Heart left ventricle (tissue), 16 donors: ENCODE data around the gene EXOC3L4. TPM values are rescaled to one million over a fixed set of nuclear protein-coding genes. Genes with fewer than 3 reads are reported as not detected.

Source experiments
- ATAC-seq, 4 donors: fragments of 200-7000 bp; cut with Tn5 transposase; one replicate each; pipeline ENCODE4 v1.9.1; 2020 to 2022; ENCODE audit warnings: moderate library complexity in 4 of 4, mild to moderate bottlenecking in 3 of 4, moderate number of reproducible peaks in 1 of 4
- DNase-seq, 5 donors: peaks; one replicate each; pipeline ENCODE4 v3.0.0-alpha.2; 2020
- H3K27ac ChIP-seq, 12 donors: fragments of 200-600 bp; sonication (generic) in 4 of 12; one replicate each; pipeline versions ENCODE4 v1.5.0 to v1.8.0; 2016 to 2022; ENCODE audit warnings: mild to moderate bottlenecking in 2 of 12
- H3K27me3 ChIP-seq, 9 donors: fragments of 200-600 bp; sonication (generic) in 2 of 9; one replicate each; pipeline versions ENCODE4 v1.5.1 to v1.8.0; 2016 to 2022; ENCODE audit warnings: mild to moderate bottlenecking in 3 of 9
- H3K36me3 ChIP-seq, 9 donors: fragments of 200-600 bp; sonication (generic) in 2 of 9; one replicate each; pipeline versions ENCODE4 v1.5.0 to v1.8.0; 2018 to 2022; ENCODE audit warnings: mild to moderate bottlenecking in 2 of 9
- H3K4me1 ChIP-seq, 12 donors: fragments of 200-600 bp; sonication (generic) in 4 of 12; one replicate each; pipeline versions ENCODE4 v1.5.0 to v1.8.0; 2016 to 2022; ENCODE audit warnings: mild to moderate bottlenecking in 3 of 12
- H3K4me3 ChIP-seq, 12 donors: fragments of 200-600 bp; sonication (generic) in 4 of 12; one replicate each; pipeline versions ENCODE4 v1.5.0 to v1.8.0; 2017 to 2022; ENCODE audit warnings: mild to moderate bottlenecking in 9 of 12, moderate library complexity in 4 of 12
- H3K9me3 ChIP-seq, 12 donors: fragments of 200-600 bp; sonication (generic) in 4 of 12; one replicate each; pipeline versions ENCODE4 v1.5.0 to v1.8.0; 2016 to 2022; ENCODE audit warnings: mild to moderate bottlenecking in 1 of 12
- POLR2A ChIP-seq, 2 donors: fragments of 450-650 bp; IDR thresholded peaks; one replicate each; pipeline ENCODE4 v1.6.1; 2017; ENCODE audit warnings: antibody characterized with exemption in 2 of 2, mild to moderate bottlenecking in 2 of 2, moderate library complexity in 2 of 2
- WGBS, 4 donors: extraction: QIAGEN DNeasy Blood & Tissue Kit in 2 of 4; methylation state at CpG; one replicate each; pipeline versions ENCODE4 v1.1.5 to v1.1.7; 2013 to 2018; 5-methylcytosine and 5-hydroxymethylcytosine counted together
- intact Hi-C, 10 donors: fragments of 100-400 bp; cut with DNase I; formaldehyde crosslinking; loops; one replicate each; pipeline versions ENCODE4 v1.11.1 to v1.14.2; 2022
- polyA plus RNA-seq, 2 donors: library from polyadenylated mRNA; stranded (reverse); fragments of 200-250 nt; gene quantifications; one replicate each; pipeline ENCODE4 v1.2.3, GENCODE V29; 2013
- total RNA-seq, 9 donors: library from RNA; depleted of rRNA in 2 of 9; stranded (reverse); fragments of >200 nt in 2 of 9; fragmentation: NEBNext Ultra II Directional in 3 of 9; extraction: Animal tissue kit (Norgen Biotek cat#: 25700) in 3 of 9; gene quantifications; one replicate each; pipeline versions ENCODE4 v1.1.0 to v1.2.4, GENCODE V29; 2016 to 2023
- TF ChIP-seq, protein P1 (sequence below), 12 donors: fragments of 200-600 bp; sonication (generic) in 4 of 12; IDR thresholded peaks; one replicate each; pipeline versions ENCODE4 v1.5.0 to v1.8.0; 2018 to 2022; ENCODE audit warnings: antibody characterized with exemption in 12 of 12, mild to moderate bottlenecking in 5 of 12
- donor health status: ischemic (EF 13 %, LVEDD 7.1; RV severe dilation, severe dysfunction).
- donor health status: healthy with polysubstance abuse.
- donor health status: DM: no; HTN: yes; CAD: no.
- donor health status: DM: no; HTN: no; CAD: no.
- donor health status: ischemic (EF 25% LVEDD 6.9; RV normal size, moderate dysfunction).
- donor health status: ischemic (EF 25% LVEDD 5.7; RV mildly dilated, moderate dysfunction).
- donor health status: healthy.
- donor health status: DM: yes; HTN: yes; CAD: no.
- donor health status: ischemic (EF 35%, LVEDD 5.7; RV mildly dilated, moderate dysfunction).
- donor health status: nonischemic (EF 11% LVEDD 7.7; RV severe dilation, severe dysfunction).
- donor health status: DM: yes; HTN: yes; CAD: no.
- donor health status: PGD.
- donor health status: ischemic (EF 29% LVEDD 5.4; RV normal size, mild dysfunction).
- donor health status: nonischemic (EF 23%, LVEDD 6.1; RV moderate dilation, normal function).

The EXOC3L4 gene
- total and polyA plus RNA-seq, 11 donors = 0.21 to 3.2 (median 0.47) TPM; not detected in 5

DNA sequence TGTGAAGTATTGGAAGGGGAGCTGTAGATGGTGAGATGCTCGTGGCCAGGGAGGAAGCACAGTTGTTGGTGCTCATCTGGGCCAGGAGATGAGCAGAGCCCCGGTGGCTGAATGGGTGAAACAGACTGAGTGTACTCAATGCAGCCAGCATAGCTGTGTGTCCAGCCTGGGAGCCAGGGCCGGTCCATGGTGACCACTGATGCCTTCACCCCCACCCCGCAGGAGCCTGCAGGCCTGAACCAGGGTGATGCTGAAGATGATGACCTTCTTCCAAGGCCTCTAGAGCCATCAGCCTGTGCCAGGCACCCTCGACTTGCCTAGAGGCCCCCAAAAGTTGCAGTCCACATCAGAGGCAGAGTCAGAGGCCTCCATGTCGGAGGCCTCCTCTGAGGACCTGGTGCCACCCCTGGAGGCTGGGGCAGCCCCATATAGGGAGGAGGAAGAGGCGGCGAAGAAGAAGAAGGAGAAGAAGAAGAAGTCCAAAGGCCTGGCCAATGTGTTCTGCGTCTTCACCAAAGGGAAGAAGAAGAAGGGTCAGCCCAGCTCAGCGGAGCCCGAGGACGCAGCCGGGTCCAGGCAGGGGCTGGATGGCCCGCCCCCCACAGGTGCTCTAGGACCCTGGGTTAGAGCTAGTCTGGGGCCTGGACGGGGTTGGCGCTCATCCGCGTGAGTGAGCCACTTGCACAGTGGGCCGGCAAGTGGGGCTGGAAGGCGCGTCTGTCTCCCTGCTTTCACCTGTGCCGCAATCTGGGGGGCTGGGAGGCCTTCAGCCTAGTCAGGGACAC, 31.8 kb downstream of the EXOC3L4 start:
- H3K4me3 ChIP-seq = peak overlapping the region in 9 of 12 donors; percentile 19 to 74 (median 39)
- peaks cover 0 to 54% (median 13%) of the 10 kb centered on the region in 9 donors for H3K36me3 ChIP-seq
- no peak for TF ChIP-seq POLR2A (IDR thresholded peaks at IDR 0.05)
- TF ChIP-seq, protein P1, sequence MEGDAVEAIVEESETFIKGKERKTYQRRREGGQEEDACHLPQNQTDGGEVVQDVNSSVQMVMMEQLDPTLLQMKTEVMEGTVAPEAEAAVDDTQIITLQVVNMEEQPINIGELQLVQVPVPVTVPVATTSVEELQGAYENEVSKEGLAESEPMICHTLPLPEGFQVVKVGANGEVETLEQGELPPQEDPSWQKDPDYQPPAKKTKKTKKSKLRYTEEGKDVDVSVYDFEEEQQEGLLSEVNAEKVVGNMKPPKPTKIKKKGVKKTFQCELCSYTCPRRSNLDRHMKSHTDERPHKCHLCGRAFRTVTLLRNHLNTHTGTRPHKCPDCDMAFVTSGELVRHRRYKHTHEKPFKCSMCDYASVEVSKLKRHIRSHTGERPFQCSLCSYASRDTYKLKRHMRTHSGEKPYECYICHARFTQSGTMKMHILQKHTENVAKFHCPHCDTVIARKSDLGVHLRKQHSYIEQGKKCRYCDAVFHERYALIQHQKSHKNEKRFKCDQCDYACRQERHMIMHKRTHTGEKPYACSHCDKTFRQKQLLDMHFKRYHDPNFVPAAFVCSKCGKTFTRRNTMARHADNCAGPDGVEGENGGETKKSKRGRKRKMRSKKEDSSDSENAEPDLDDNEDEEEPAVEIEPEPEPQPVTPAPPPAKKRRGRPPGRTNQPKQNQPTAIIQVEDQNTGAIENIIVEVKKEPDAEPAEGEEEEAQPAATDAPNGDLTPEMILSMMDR (IDR thresholded peaks at IDR 0.05) = no peak
- peaks cover 3 to 84% (median 67%) of the 10 kb centered on the region in 12 donors for H3K4me1 ChIP-seq
- peak overlapping the region in 2 of 12 donors; percentile 17 to 35 for H3K27ac ChIP-seq
- H3K9me3 ChIP-seq = no peaks in the 10 kb centered on the region
- DNase-seq (peak in 4 of 5 donors; percentile 18 to 38 (median 26)), ATAC-seq (no peak)
- 66 to 77% (median 75%) methylated on average over 19 to 22 of the region's 22 CpGs for WGBS, 4 donors
- intact Hi-C loops = loop anchor here in 1 of 10 donors (5.0 kb wide), 1 partner anchor 166 kb away; no protein-coding TSS in a partner anchor
- no peaks in the 10 kb centered on the region for H3K27me3 ChIP-seq

DNA sequence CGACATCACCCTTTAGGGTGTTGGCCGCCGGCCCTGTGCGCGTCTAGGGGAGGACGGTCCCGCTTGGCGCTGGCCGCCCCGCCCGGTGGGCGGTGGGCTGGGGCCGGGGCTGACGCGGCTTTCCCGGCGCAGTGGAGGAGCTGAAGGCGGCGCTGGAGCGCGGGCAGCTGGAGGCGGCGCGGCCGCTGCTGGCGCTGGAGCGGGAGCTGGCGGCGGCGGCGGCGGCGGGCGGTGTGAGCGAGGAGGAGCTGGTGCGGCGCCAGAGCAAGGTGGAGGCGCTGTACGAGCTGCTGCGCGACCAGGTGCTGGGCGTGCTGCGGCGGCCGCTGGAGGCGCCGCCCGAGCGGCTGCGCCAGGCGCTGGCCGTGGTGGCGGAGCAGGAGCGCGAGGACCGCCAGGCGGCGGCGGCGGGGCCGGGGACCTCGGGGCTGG, 32.4 kb downstream of the EXOC3L4 start:
- Histone ChIP-seq H3K9me3 (no peaks in the 10 kb centered on the region), H3K4me3 (peak overlapping the region in 9 of 12 donors; percentile 19 to 74 (median 39)), H3K27ac (peak overlapping the region in 2 of 12 donors; percentile 17 to 35), H3K27me3 (no peaks in the 10 kb centered on the region), H3K4me1 (peaks cover 3 to 78% (median 62%) of the 10 kb centered on the region in 12 donors), H3K36me3 (peaks cover 0 to 60% (median 17%) of the 10 kb centered on the region in 9 donors)
- DNase-seq = peak in 4 of 5 donors; percentile 45 to 73 (median 56)
- TF ChIP-seq, protein P1 (IDR thresholded peaks at IDR 0.05) = peak in 4 of 12 donors; percentile 6 to 40 (median 30)
- no peak for TF ChIP-seq POLR2A (IDR thresholded peaks at IDR 0.05)
- 41 to 56% (median 47%) methylated on average over 41 to 62 of the region's 62 CpGs for WGBS, 4 donors
- peak in 2 of 4 donors; percentile 3 to 10 for ATAC-seq
- intact Hi-C loops = loop anchor here in 1 of 10 donors (5.0 kb wide), 1 partner anchor 165 kb away; no protein-coding TSS in a partner anchor

DNA sequence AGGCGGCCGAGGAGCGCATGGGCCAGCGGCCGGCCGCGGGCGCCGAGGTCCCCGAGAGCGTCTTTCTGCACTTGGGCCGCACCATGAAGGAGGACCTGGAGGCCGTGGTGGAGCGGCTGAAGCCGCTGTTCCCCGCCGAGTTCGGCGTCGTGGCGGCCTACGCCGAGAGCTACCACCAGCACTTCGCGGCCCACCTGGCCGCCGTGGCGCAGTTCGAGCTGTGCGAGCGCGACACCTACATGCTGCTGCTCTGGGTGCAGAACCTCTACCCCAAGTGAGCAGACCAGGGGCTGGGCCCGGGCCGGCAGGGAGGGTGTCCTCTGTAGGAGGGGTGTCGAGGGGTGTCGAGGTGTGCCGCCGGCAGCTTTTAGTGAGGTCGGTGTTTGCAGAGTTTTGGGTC, 32.8 kb downstream of the EXOC3L4 start:
- ATAC-seq (no peak), DNase-seq (peak in 3 of 5 donors; percentile 17 to 63 (median 26))
- TF ChIP-seq POLR2A (IDR thresholded peaks at IDR 0.05) = no peak
- TF ChIP-seq, protein P1 (IDR thresholded peaks at IDR 0.05) = no peak
- 53 to 63% (median 60%) methylated on average over 33 to 39 of the region's 39 CpGs for WGBS, 4 donors
- H3K4me3 ChIP-seq = peak overlapping the region in 4 of 12 donors; percentile 19 to 39 (median 32)
- peaks cover 0 to 65% (median 19%) of the 10 kb centered on the region in 9 donors for H3K36me3 ChIP-seq
- peaks cover 3 to 78% (median 57%) of the 10 kb centered on the region in 12 donors for H3K4me1 ChIP-seq
- no peaks in the 10 kb centered on the region for H3K9me3 ChIP-seq
- intact Hi-C loops = loop anchor here in 1 of 10 donors (5.0 kb wide), 1 partner anchor 165 kb away; no protein-coding TSS in a partner anchor
- no peaks in the 10 kb centered on the region for H3K27me3 ChIP-seq
- no peak overlapping the region for H3K27ac ChIP-seq
